Posterior vena cava (tissue), 2 donors: ENCODE measurements around the gene ROBO1. TPM values are rescaled to one million over a fixed set of nuclear protein-coding genes. Genes with fewer than 3 reads are reported as not detected.
A peak's percentile ranks its signal among the peaks of the same experiment; 100 is the strongest.

ENCODE experiments used
- DNase-seq: peaks from one replicate; pipeline ENCODE4 v3.0.0-alpha.2; 2020; ENCODE audit warnings: low spot score
- intact Hi-C, 2 donors: fragments of 100-400 bp; cut with DNase I; formaldehyde crosslinking; loops; one replicate each; pipeline versions ENCODE4 v1.14.1 to v1.14.2; 2022 to 2023
- total RNA-seq, 2 donors: library from RNA; stranded (reverse); fragmentation: NEBNext Ultra II Directional; extraction: Animal tissue kit (Norgen Biotek cat#: 25700); gene quantifications; one replicate each; pipeline ENCODE4 v1.2.1, GENCODE V29; 2021
- donor health status: DM: yes; HTN: yes; CAD: no.
- donor health status: DM: yes; HTN: yes; CAD: no.

ROBO1 gene
- total RNA-seq, 2 donors from 2014 or later = 27.2 to 28.2 TPM

- intact Hi-C loops = no loop called here
- DNase-seq = no peak
These were observed 940.2 kb downstream of the ROBO1 start for GRCh38 chr3:78827618-78828017.

GRCh38 chr3:78825858-78826215 lies 942.0 kb downstream of the ROBO1 start:
- intact Hi-C loops = no loop called here
- no peak for DNase-seq

- intact Hi-C loops = no loop called here
- DNase-seq = no peak
These were observed 942.5 kb downstream of the ROBO1 start for GRCh38 chr3:78825118-78825857.

- intact Hi-C loops = no loop called here
- no peak for DNase-seq
These were observed 943.9 kb downstream of the ROBO1 start for GRCh38 chr3:78823859-78824258.

GRCh38 chr3:78823434-78823833 lies 944.4 kb downstream of the ROBO1 start:
- DNase-seq = no peak

GRCh38 chr3:78822726-78823125 lies 945.1 kb downstream of the ROBO1 start:
- intact Hi-C loops = no loop called here
- no peak for DNase-seq

More at GRCh38 chr3:78823434-78823833, 944.4 kb downstream of the ROBO1 start:
- intact Hi-C loops = no loop called here

- intact Hi-C loops = no loop called here
- no peak for DNase-seq
These were observed 947.3 kb downstream of the ROBO1 start for GRCh38 chr3:78820542-78820941.

- intact Hi-C loops = no loop called here
These were observed 949.4 kb downstream of the ROBO1 start for GRCh38 chr3:78818161-78818985.

GRCh38 chr3:78814893-78815562 lies 952.8 kb downstream of the ROBO1 start:
- DNase-seq = no peak
- intact Hi-C loops = no loop called here

More at GRCh38 chr3:78818161-78818985, 949.4 kb downstream of the ROBO1 start:
- peak; percentile 49 for DNase-seq

- DNase-seq = no peak
- intact Hi-C loops = no loop called here
These were observed 955.6 kb downstream of the ROBO1 start for GRCh38 chr3:78812166-78812565.

- intact Hi-C loops = no loop called here
- DNase-seq = no peak
These were observed 957.8 kb downstream of the ROBO1 start for GRCh38 chr3:78809966-78810365.

GRCh38 chr3:78804251-78805037 lies 963.4 kb downstream of the ROBO1 start:
- intact Hi-C loops = no loop called here
- no peak for DNase-seq

GRCh38 chr3:78802562-78802930 lies 965.3 kb downstream of the ROBO1 start:
- intact Hi-C loops = no loop called here
- DNase-seq = no peak

- intact Hi-C loops = no loop called here
- DNase-seq = no peak
These were observed 965.8 kb downstream of the ROBO1 start for GRCh38 chr3:78801926-78802561.

- DNase-seq = no peak
- intact Hi-C loops = no loop called here
These were observed 968.1 kb downstream of the ROBO1 start for GRCh38 chr3:78799681-78800080.

- intact Hi-C loops = no loop called here
- DNase-seq = no peak
These were observed 969.4 kb downstream of the ROBO1 start for GRCh38 chr3:78798266-78798832.

- DNase-seq = no peak
- intact Hi-C loops = no loop called here
These were observed 973.4 kb downstream of the ROBO1 start for GRCh38 chr3:78794431-78794830.

- no peak for DNase-seq
- intact Hi-C loops = no loop called here
These were observed 975.1 kb downstream of the ROBO1 start for GRCh38 chr3:78792733-78793132.

- DNase-seq = no peak
- intact Hi-C loops = no loop called here
These were observed 975.6 kb downstream of the ROBO1 start for GRCh38 chr3:78792212-78792611.
